HEK293 (cell line): ENCODE measurements around the gene ZNF625.

Experiments
- CTCF ChIA-PET: fragments of 350-600 bp; formaldehyde crosslinking; extraction: SDS; loops from one replicate; lab custom pipeline; 2021; ENCODE audit warnings: antibody characterized with exemption; lab: Yijun Ruan, JAX
- POLR2A ChIA-PET: fragments of 300-600 bp; formaldehyde crosslinking; extraction: SDS; loops from one replicate; lab custom pipeline; 2020; ENCODE audit warnings: antibody characterized with exemption, inconsistent platforms; lab: Yijun Ruan, JAX
- H3K27ac ChIP-seq: fragments of 200-500 bp; sonication (Bioruptor generic); 2 replicates; pipeline ENCODE4 v1.5.1; 2014; ENCODE audit warnings: low read depth, low read length, control low read depth, inconsistent platforms; ENCODE audit errors: extremely low read depth
- H3K36me3 ChIP-seq, 2 experiments: fragments of 200-500 bp in 1 of 2; sonication (Bioruptor generic) in 1 of 2; 1 replicate in 1 of 2; 2 replicates in 1 of 2; pipeline ENCODE4 v1.5.1; 2014 to 2017; ENCODE audit warnings: inconsistent platforms in 2 of 2, low read length in 2 of 2; ENCODE audit not compliant: control insufficient read depth in 2 of 2, insufficient read depth in 1 of 2
- H3K4me1 ChIP-seq: fragments of 200-500 bp; sonication (Bioruptor generic); 2 replicates; pipeline ENCODE4 v1.5.1; 2014; ENCODE audit warnings: mild to moderate bottlenecking, low read length, inconsistent platforms; ENCODE audit not compliant: control insufficient read depth, insufficient read depth
- H3K4me3 ChIP-seq: 2 replicates; pipeline ENCODE4 v1.5.1; 2011; ENCODE audit warnings: low read depth, mild to moderate bottlenecking, control low read depth, low read length, moderate library complexity
- H3K9me3 ChIP-seq: fragments of 200-500 bp; sonication (Bioruptor generic); 2 replicates; pipeline ENCODE4 v1.5.1; 2014; ENCODE audit warnings: low read depth, low read length, inconsistent platforms; ENCODE audit not compliant: control insufficient read depth, insufficient read depth
- GLIS1 ChIP-seq: fragments of 450-650 bp; formaldehyde crosslinking; IDR thresholded peaks from 2 replicates; pipeline ENCODE4 v1.5.1; 2016; ENCODE audit warnings: missing biosample characterization, missing genetic modification characterization
- KLF10 ChIP-seq: fragments of 450-650 bp; IDR thresholded peaks from 2 replicates; pipeline ENCODE4 v1.5.1; 2018; ENCODE audit warnings: missing biosample characterization, mild to moderate bottlenecking, missing genetic modification characterization
- KLF17 ChIP-seq: fragments of 450-650 bp; formaldehyde crosslinking; IDR thresholded peaks from 2 replicates; pipeline ENCODE4 v1.5.1; 2016; ENCODE audit warnings: missing biosample characterization, missing genetic modification characterization
- SCRT2 ChIP-seq: fragments of 450-650 bp; formaldehyde crosslinking; IDR thresholded peaks from 2 replicates; pipeline ENCODE4 v1.5.1; 2016; ENCODE audit warnings: missing biosample characterization, missing genetic modification characterization
- SETDB1 ChIP-seq: IDR thresholded peaks from one replicate; pipeline ENCODE4 v1.6.1; 2017; ENCODE audit warnings: mild to moderate bottlenecking, low read length, moderate library complexity, mixed read lengths; ENCODE audit not compliant: insufficient read length
- SP2 ChIP-seq: fragments of 450-650 bp; formaldehyde crosslinking; IDR thresholded peaks from 2 replicates; pipeline ENCODE4 v1.5.1; 2016; ENCODE audit warnings: missing biosample characterization, missing genetic modification characterization
- ZBTB11 ChIP-seq: fragments of 450-650 bp; formaldehyde crosslinking; conservative IDR thresholded peaks from 2 replicates; pipeline ENCODE4 v1.5.1; 2016; ENCODE audit warnings: low read depth, missing biosample characterization, missing genetic modification characterization
- ZBTB20 ChIP-seq: fragments of 450-650 bp; formaldehyde crosslinking; IDR thresholded peaks from 2 replicates; pipeline ENCODE4 v1.5.1; 2016; ENCODE audit warnings: missing biosample characterization, missing genetic modification characterization
- ZNF121 ChIP-seq: fragments of 450-650 bp; formaldehyde crosslinking; IDR thresholded peaks from 2 replicates; pipeline ENCODE4 v1.5.1; 2016; ENCODE audit warnings: missing biosample characterization, missing genetic modification characterization
- ZNF132 ChIP-seq: fragments of 450-650 bp; formaldehyde crosslinking; IDR thresholded peaks from 2 replicates; pipeline ENCODE4 v1.5.1; 2017; ENCODE audit warnings: missing biosample characterization, missing genetic modification characterization, borderline replicate concordance
- ZNF133 ChIP-seq: fragments of 450-650 bp; formaldehyde crosslinking; IDR thresholded peaks from 2 replicates; pipeline ENCODE4 v1.5.1; 2016; ENCODE audit warnings: missing biosample characterization, missing genetic modification characterization
- ZNF169 ChIP-seq: fragments of 450-650 bp; formaldehyde crosslinking; IDR thresholded peaks from 2 replicates; pipeline ENCODE4 v1.5.1; 2016; ENCODE audit warnings: missing biosample characterization, missing genetic modification characterization
- ZNF211 ChIP-seq: fragments of 450-650 bp; formaldehyde crosslinking; IDR thresholded peaks from 2 replicates; pipeline ENCODE4 v1.5.1; 2016; ENCODE audit warnings: low read depth, missing biosample characterization, missing genetic modification characterization
- ZNF274 ChIP-seq, 2 experiments: fragments of 200-500 bp in 1 of 2; fragments of 450-650 bp in 1 of 2; sonication (Bioruptor generic) in 1 of 2; formaldehyde crosslinking in 1 of 2; IDR thresholded peaks; 2 replicates each; pipeline versions ENCODE4 v1.5.1 to v1.6.1; 2014 to 2016; ENCODE audit warnings: borderline replicate concordance in 1 of 2, inconsistent platforms in 1 of 2, low read length in 1 of 2, missing biosample characterization in 1 of 2, missing genetic modification characterization in 1 of 2
- ZNF341 ChIP-seq: fragments of 450-650 bp; formaldehyde crosslinking; IDR thresholded peaks from 2 replicates; pipeline ENCODE4; 2016; ENCODE audit warnings: low read depth, missing biosample characterization, missing genetic modification characterization
- ZNF423 ChIP-seq: fragments of 450-650 bp; formaldehyde crosslinking; IDR thresholded peaks from 2 replicates; pipeline ENCODE4 v1.5.1; 2016; ENCODE audit warnings: missing biosample characterization, missing genetic modification characterization
- ZNF426 ChIP-seq: fragments of 450-650 bp; formaldehyde crosslinking; IDR thresholded peaks from 2 replicates; pipeline ENCODE4 v1.5.1; 2017; ENCODE audit warnings: missing biosample characterization, missing genetic modification characterization, mild to moderate bottlenecking, inconsistent platforms, moderate library complexity
- ZNF529 ChIP-seq: fragments of 450-650 bp; formaldehyde crosslinking; IDR thresholded peaks from 2 replicates; pipeline ENCODE4 v1.5.1; 2017; ENCODE audit warnings: missing genetic modification characterization, missing biosample characterization; ENCODE audit not compliant: insufficient replicate concordance
- ZNF571 ChIP-seq: fragments of 450-650 bp; formaldehyde crosslinking; IDR thresholded peaks from 2 replicates; pipeline ENCODE4 v1.5.0; 2017; ENCODE audit warnings: missing biosample characterization, missing genetic modification characterization
- ZNF585B ChIP-seq: fragments of 450-650 bp; formaldehyde crosslinking; IDR thresholded peaks from 2 replicates; pipeline ENCODE4 v1.5.1; 2016; ENCODE audit warnings: missing biosample characterization, missing genetic modification characterization
- ZNF623 ChIP-seq: fragments of 450-650 bp; formaldehyde crosslinking; IDR thresholded peaks from 2 replicates; pipeline ENCODE4 v1.5.1; 2016; ENCODE audit warnings: missing biosample characterization, missing genetic modification characterization
- ZNF629 ChIP-seq: fragments of 450-650 bp; formaldehyde crosslinking; IDR thresholded peaks from 2 replicates; pipeline ENCODE4 v1.5.1; 2017; ENCODE audit warnings: missing biosample characterization, missing genetic modification characterization
- ZNF658 ChIP-seq: fragments of 450-650 bp; formaldehyde crosslinking; IDR thresholded peaks from 2 replicates; pipeline ENCODE4; 2016; ENCODE audit warnings: missing biosample characterization, missing genetic modification characterization
- ZXDB ChIP-seq: fragments of 450-650 bp; formaldehyde crosslinking; IDR thresholded peaks from 2 replicates; pipeline ENCODE4 v1.5.1; 2016; ENCODE audit warnings: missing biosample characterization, missing genetic modification characterization
- TF ChIP-seq, protein P1 (sequence below): fragments of 450-650 bp; IDR thresholded peaks from 2 replicates; pipeline ENCODE4 v1.5.1; 2018; ENCODE audit warnings: missing biosample characterization, missing genetic modification characterization

Gene ZNF625

DNA sequence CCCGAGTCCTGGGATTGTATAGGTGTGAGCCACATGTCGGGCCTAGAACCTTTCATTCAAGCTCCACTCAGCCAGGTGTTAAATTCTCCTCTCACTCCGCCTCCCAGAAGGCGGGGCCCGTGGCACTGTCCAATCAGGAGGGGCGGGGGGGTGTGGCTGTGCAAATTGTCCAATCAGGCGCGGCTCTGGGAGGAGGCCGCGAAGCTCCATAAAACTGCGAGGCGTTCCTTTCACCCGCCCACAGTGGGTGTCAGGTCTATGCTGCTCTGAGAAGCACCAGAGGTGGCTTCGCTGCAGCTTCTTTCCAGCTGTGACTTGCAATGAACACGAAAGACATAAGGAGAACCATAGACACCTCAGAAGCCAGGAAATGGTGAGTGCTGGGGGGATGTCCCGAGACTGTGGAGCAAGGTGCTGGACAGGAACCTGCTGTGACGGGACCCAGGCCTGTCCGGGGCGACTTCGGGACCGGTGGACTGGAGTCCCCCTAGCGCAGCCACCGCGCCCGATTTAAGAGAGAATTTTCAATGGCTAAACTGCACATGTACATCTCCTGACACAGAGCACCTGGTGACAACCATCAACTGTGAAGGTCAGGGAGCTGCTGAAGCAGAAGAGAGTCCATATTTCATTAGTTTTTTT lies 3.4 kb upstream of the ZNF625 start:
- no peak for TF ChIP-seq ZNF571 (tag by site-specific recombination)
- no peak for TF ChIP-seq ZNF211 (tag by site-specific recombination)
- TF ChIP-seq ZNF426 (tag by site-specific recombination): no peak
- no peak for TF ChIP-seq ZNF169 (tag by site-specific recombination)
- TF ChIP-seq ZXDB (tag by site-specific recombination): no peak
- no peak for TF ChIP-seq ZNF658 (tag by site-specific recombination)
- no peak for TF ChIP-seq GLIS1 (tag by site-specific recombination)
- TF ChIP-seq ZNF341 (tag by site-specific recombination): no peak
- POLR2A ChIA-PET: interaction anchor here (0.6 to 0.7 kb wide), 2 partner anchors 235 to 553 kb away, joined by 3 to 4 read pairs; no protein-coding TSS in a partner anchor
- Histone ChIP-seq H3K27ac (no peak overlapping the region), H3K36me3 (peaks cover 2 to 4% of the 10 kb centered on the region in 2 experiments), H3K4me1 (no peaks in the 10 kb centered on the region), H3K9me3 (no peaks in the 10 kb centered on the region), H3K4me3 (no peak overlapping the region)
- CTCF ChIA-PET: interaction anchor here (0.7 to 1.2 kb wide), 2 partner anchors 19 to 217 kb away, joined by 3 to 4 read pairs; no protein-coding TSS in a partner anchor

DNA sequence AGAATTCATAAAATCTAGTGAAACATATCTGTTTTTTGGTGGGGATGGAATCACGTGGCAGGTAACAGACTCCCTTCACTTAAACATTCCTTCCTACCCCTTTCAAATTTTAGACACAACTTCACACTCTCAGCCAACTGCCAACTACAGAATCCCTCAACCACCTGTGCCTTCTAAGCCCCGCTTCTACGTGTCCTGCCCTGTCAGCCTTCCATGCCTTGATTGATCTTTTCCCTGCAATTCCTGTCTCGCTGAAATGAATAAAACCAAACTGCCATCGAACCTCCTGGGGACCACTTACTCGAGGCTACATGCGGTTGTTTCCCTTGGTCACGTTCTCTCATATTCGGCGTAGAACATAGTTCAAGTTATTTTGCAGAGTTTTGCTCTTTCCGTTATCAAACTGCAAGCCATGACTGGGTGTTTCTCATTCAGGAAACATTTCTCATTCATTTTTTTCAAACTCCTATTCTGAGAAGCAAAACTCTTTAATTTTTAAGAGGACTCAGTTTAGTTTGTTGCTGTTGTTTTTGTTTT lies 1.1 kb downstream of the ZNF625 start:
- Histone ChIP-seq H3K4me3 (peak overlapping the region; percentile 89), H3K36me3 (peaks cover 16 to 41% of the 10 kb centered on the region in 2 experiments), H3K4me1 (no peaks in the 10 kb centered on the region), H3K9me3 (no peaks in the 10 kb centered on the region), H3K27ac (no peak overlapping the region)
- TF ChIP-seq SP2 (tag by site-specific recombination) (0 out of 2 replicates have a peak, but pooled peaks have one; percentile 1), ZNF121 (tag by site-specific recombination) (no peak), ZNF133 (tag by site-specific recombination) (peak; percentile 95), ZNF423 (no peak), ZNF623 (tag by site-specific recombination) (no peak), SCRT2 (tag by site-specific recombination) (peak; percentile 75)
- ChIA-PET POLR2A (interaction anchor here (0.7 to 2.0 kb wide), 4 partner anchors 15 to 246 kb away, joined by 3 to 20 read pairs (median 6); partner anchors contain the start of genes ZNF20, ZNF563, ZNF799 and ZNF878), CTCF (interaction anchor here (1.6 kb wide), 1 partner anchor 96 kb away, joined by 3 read pairs; no protein-coding TSS in a partner anchor)

DNA sequence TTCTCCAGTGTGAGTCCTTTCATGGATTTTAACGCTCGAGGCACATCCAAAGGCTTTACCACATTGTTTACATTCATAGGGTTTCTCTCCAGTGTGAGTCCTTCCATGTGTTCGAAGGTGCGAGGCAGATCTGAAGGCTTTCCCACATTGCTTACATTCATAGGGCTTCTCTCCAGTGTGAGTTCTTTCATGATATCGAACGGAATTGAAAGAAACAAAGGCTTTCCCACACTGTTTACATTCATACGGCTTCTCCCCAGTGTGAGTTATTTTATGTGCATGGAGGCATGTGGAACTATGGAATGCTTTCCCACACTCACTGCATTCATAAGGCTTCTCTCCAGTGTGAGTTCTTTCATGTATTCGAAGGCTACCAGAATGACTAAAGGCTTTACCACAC lies 11.2 kb downstream of the ZNF625 start:
- H3K36me3 ChIP-seq: peaks cover 26 to 54% of the 10 kb centered on the region in 2 experiments; a peak in 2 of 3 replicates
- POLR2A ChIA-PET: no interaction called here
- no peak for TF ChIP-seq ZNF274 (IDR thresholded peaks at IDR 0.05; ENCODE audit: low read length)
- TF ChIP-seq ZNF274 (tag by site-specific recombination; IDR thresholded peaks at IDR 0.05; ENCODE audit: borderline replicate concordance): peak; percentile 98
- TF ChIP-seq, protein P1, sequence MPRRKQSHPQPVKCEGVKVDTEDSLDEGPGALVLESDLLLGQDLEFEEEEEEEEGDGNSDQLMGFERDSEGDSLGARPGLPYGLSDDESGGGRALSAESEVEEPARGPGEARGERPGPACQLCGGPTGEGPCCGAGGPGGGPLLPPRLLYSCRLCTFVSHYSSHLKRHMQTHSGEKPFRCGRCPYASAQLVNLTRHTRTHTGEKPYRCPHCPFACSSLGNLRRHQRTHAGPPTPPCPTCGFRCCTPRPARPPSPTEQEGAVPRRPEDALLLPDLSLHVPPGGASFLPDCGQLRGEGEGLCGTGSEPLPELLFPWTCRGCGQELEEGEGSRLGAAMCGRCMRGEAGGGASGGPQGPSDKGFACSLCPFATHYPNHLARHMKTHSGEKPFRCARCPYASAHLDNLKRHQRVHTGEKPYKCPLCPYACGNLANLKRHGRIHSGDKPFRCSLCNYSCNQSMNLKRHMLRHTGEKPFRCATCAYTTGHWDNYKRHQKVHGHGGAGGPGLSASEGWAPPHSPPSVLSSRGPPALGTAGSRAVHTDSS (tag by site-specific recombination): no peak
- no peak for TF ChIP-seq GLIS1 (tag by site-specific recombination)
- peak; percentile 99 for TF ChIP-seq SETDB1
- no peak for TF ChIP-seq KLF17 (tag by site-specific recombination)
- no peak for TF ChIP-seq ZBTB11 (tag by site-specific recombination)
- peak; percentile 37 for TF ChIP-seq ZNF529 (tag by site-specific recombination)
- no peak for TF ChIP-seq ZBTB20 (tag by site-specific recombination)
- no peak for TF ChIP-seq ZNF132 (tag by site-specific recombination)
- no peak for TF ChIP-seq KLF10
- TF ChIP-seq ZNF426 (tag by site-specific recombination): no peak
- TF ChIP-seq ZNF585B: no peak
- TF ChIP-seq ZNF629 (tag by site-specific recombination): no peak

More for the DNA sequence above, 11.2 kb downstream of the ZNF625 start:
- Histone ChIP-seq H3K27ac (no peak overlapping the region), H3K4me1 (no peaks in the 10 kb centered on the region), H3K4me3 (no peak overlapping the region), H3K9me3 (no peaks in the 10 kb centered on the region)
- CTCF ChIA-PET: interaction anchor here (0.6 to 0.8 kb wide), 2 partner anchors 134 to 155 kb away, joined by 3 read pairs; no protein-coding TSS in a partner anchor
